GM12891 (cell line): ENCODE results near the gene ASTN2.

Experiments used
- PAX5 ChIP-seq: IDR thresholded peaks from 2 replicates; pipeline ENCODE4 v1.6.1; 2011; ENCODE audit warnings: low read length, moderate library complexity, mild to moderate bottlenecking; ENCODE audit not compliant: insufficient read depth, severe bottlenecking
- POLR2A ChIP-seq: IDR thresholded peaks from 2 replicates; pipeline ENCODE4 v1.6.1; 2011; ENCODE audit warnings: low read depth, low read length, control low read depth
- POLR2AphosphoS5 ChIP-seq: IDR thresholded peaks from 2 replicates; pipeline ENCODE4 v1.6.1; 2011; ENCODE audit warnings: low read depth, low read length, control low read depth
- POU2F2 ChIP-seq: IDR thresholded peaks from 2 replicates; pipeline ENCODE4 v1.6.1; 2011; ENCODE audit warnings: low read depth, mild to moderate bottlenecking, control low read depth, low read length, moderate library complexity
- SPI1 ChIP-seq: IDR thresholded peaks from 2 replicates; pipeline ENCODE4 v1.6.1; 2011; ENCODE audit warnings: low read depth, low read length, control low read depth
- TAF1 ChIP-seq: IDR thresholded peaks from 2 replicates; pipeline ENCODE4 v1.6.1; 2011; ENCODE audit warnings: low read depth, low read length, control low read depth

- TF ChIP-seq POLR2A (no peak), POLR2AphosphoS5 (no peak), TAF1 (no peak), SPI1 (no peak), PAX5 (no peak), POU2F2 (no peak)
Measured at GRCh38 chr9:116721411-116721810, 693.4 kb downstream of the ASTN2 start.
